SK-N-SH treated with all-trans-retinoic acid at 6 μM for 48 hours (cell line): Measurements from ENCODE around the gene DEGS1.

Experiments used
- ARNTL ChIP-seq: fragments of 450-650 bp; formaldehyde crosslinking; IDR thresholded peaks from 2 replicates; pipeline ENCODE4 v1.5.0; 2020; ENCODE audit warnings: low read depth, mild to moderate bottlenecking, moderate library complexity, borderline replicate concordance
- CREB5 ChIP-seq: fragments of 250-450 bp; sonication (Bioruptor Pico); IDR thresholded peaks from 2 replicates; pipeline ENCODE4 v1.5.1; 2020; ENCODE audit warnings: low read depth, mild to moderate bottlenecking, moderate library complexity
- CSDC2 ChIP-seq: fragments of 250-450 bp; sonication (Bioruptor Pico); IDR thresholded peaks from 2 replicates; pipeline ENCODE4 v1.5.0; 2020; ENCODE audit warnings: mild to moderate bottlenecking, moderate library complexity
- CSRNP3 ChIP-seq: fragments of 250-450 bp; sonication (Bioruptor Pico); IDR thresholded peaks from 2 replicates; pipeline ENCODE4 v1.5.1; 2021; ENCODE audit warnings: mild to moderate bottlenecking, moderate library complexity
- PATZ1 ChIP-seq: fragments of 250-450 bp; sonication (Bioruptor Pico); IDR thresholded peaks from 2 replicates; pipeline ENCODE4 v1.8.0; 2020; ENCODE audit warnings: mild to moderate bottlenecking, moderate library complexity, borderline replicate concordance
- ZC3H10 ChIP-seq: fragments of 250-450 bp; sonication (Bioruptor Pico); IDR thresholded peaks from 2 replicates; pipeline ENCODE4 v1.5.1; 2021; ENCODE audit warnings: mild to moderate bottlenecking, moderate library complexity
- ZFP3 ChIP-seq: fragments of 250-450 bp; sonication (Bioruptor Pico); IDR thresholded peaks from 2 replicates; pipeline ENCODE4 v1.5.0; 2020; ENCODE audit warnings: mild to moderate bottlenecking, moderate library complexity
- ZFP30 ChIP-seq: fragments of 450-650 bp; formaldehyde crosslinking; IDR thresholded peaks from 2 replicates; pipeline ENCODE4 v1.5.0; 2022; ENCODE audit warnings: mild to moderate bottlenecking, moderate library complexity
- ZNF8 ChIP-seq: fragments of 450-650 bp; formaldehyde crosslinking; IDR thresholded peaks from 2 replicates; pipeline ENCODE4 v1.5.0; 2020; ENCODE audit warnings: mild to moderate bottlenecking, moderate library complexity

- no peak for TF ChIP-seq ZNF8
- no peak for TF ChIP-seq ARNTL (CRISPR knock-in tag)
- no peak for TF ChIP-seq PATZ1 (CRISPR knock-in tag)
- no peak for TF ChIP-seq ZC3H10 (CRISPR knock-in tag)
- TF ChIP-seq ZFP3: no peak
- TF ChIP-seq CSRNP3 (CRISPR knock-in tag): no peak
- TF ChIP-seq ZFP30 (CRISPR knock-in tag): no peak
- TF ChIP-seq CREB5 (CRISPR knock-in tag): no peak
- no peak for TF ChIP-seq CSDC2 (CRISPR knock-in tag)
Observed at GRCh38 chr1:224234017-224234416, 51.0 kb downstream of the DEGS1 start.
